OCI-LY1 (cell line): ENCODE results near the gene RHBDL3.

Experiments used
- EZH2 ChIP-seq: fragments of 200-600 bp; sonication (generic), shearing (Covaris generic); IDR thresholded peaks from 2 replicates; pipeline ENCODE4 v1.8.0; 2017; ENCODE audit warnings: borderline replicate concordance, mixed run types, mild to moderate bottlenecking, antibody characterized with exemption, low read length, moderate library complexity, mixed read lengths
- TF ChIP-seq, protein P1 (sequence below): fragments of 200-600 bp; sonication (generic), shearing (Covaris generic); IDR thresholded peaks from 2 replicates; pipeline ENCODE4 v1.5.1; 2017; ENCODE audit warnings: mild to moderate bottlenecking, antibody characterized with exemption, low read length, moderate library complexity, mixed read lengths

DNA sequence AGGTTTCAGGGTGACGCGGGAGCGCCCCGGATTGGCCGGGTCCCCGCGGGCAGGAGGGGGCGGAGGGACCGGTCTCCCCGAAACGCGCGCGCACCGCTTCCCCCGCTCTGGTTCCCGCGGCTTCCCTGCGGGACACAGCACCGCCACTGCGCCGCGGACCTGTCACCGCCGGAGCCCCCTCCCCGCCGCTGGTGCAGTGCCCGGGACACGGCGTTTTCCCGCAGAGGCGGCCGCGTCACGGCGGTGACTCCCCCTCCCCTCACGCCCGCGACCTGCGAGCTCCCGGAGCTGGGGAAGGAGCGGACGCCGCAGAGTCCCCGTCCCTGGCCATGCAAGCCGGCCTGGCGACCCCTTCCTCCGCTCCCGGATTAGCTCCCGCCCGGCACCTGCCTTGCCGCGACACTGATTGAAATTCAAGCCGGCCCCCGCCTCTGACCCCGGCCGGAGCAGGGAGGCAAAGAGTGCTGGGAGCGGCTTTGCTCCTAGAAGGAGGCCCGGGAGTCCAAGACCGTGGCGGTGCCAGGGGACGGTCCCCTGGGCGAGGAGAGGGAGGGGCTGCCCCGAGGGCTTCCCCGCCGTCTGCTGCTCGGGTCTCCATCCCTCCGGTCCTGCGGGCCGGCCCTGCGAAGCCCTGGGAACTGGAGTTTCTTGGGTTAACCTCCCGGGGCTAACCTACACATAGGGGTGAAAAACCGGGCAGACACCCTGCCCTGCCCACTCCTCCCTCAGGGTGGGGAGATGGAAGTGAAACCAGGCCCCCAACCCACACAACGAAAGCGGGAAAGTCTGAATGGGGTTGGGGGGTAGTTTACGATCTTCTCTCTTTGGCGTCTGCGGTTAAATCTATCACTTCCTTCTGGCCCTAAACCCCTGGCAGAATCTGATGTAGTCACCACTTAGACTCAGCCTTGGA lies 1.0 kb downstream of the RHBDL3 start:
- TF ChIP-seq, protein P1, sequence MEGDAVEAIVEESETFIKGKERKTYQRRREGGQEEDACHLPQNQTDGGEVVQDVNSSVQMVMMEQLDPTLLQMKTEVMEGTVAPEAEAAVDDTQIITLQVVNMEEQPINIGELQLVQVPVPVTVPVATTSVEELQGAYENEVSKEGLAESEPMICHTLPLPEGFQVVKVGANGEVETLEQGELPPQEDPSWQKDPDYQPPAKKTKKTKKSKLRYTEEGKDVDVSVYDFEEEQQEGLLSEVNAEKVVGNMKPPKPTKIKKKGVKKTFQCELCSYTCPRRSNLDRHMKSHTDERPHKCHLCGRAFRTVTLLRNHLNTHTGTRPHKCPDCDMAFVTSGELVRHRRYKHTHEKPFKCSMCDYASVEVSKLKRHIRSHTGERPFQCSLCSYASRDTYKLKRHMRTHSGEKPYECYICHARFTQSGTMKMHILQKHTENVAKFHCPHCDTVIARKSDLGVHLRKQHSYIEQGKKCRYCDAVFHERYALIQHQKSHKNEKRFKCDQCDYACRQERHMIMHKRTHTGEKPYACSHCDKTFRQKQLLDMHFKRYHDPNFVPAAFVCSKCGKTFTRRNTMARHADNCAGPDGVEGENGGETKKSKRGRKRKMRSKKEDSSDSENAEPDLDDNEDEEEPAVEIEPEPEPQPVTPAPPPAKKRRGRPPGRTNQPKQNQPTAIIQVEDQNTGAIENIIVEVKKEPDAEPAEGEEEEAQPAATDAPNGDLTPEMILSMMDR: no peak
- TF ChIP-seq EZH2: no peak
